SJSA1 (cell line): ENCODE measurements around the gene SLC4A1. TPM values are rescaled to one million over a fixed set of nuclear protein-coding genes. Genes with fewer than 3 reads are reported as not detected.
"Not testable (repeated sequence)": the region's sequence is repeated elsewhere in the genome, so short reads cannot be mapped to it uniquely, and the experiment has no call there.

Experiments
- DNase-seq, 2 experiments: peaks; one replicate each; pipeline ENCODE4 v3.0.0-alpha.2; 2015 to 2020; ENCODE audit warnings: low spot score in 2 of 2, low read depth in 1 of 2
- H3K27ac ChIP-seq: fragments of 250-450 bp; sonication (Bioruptor Pico); 2 replicates; pipeline ENCODE4 v1.5.1; 2020; ENCODE audit warnings: mild to moderate bottlenecking, moderate library complexity
- H3K27me3 ChIP-seq: fragments of 250-450 bp; sonication (Bioruptor Pico); replicated peaks from 2 replicates; pipeline ENCODE4 v1.5.1; 2020; ENCODE audit warnings: mild to moderate bottlenecking, moderate library complexity
- H3K36me3 ChIP-seq: fragments of 250-450 bp; sonication (Bioruptor Pico); 2 replicates; pipeline ENCODE4 v1.5.1; 2020; ENCODE audit warnings: mild to moderate bottlenecking
- H3K4me1 ChIP-seq: fragments of 250-450 bp; sonication (Bioruptor Pico); replicated peaks from 2 replicates; pipeline ENCODE4 v1.6.1; 2021; ENCODE audit warnings: mild to moderate bottlenecking
- H3K4me3 ChIP-seq: fragments of 250-450 bp; sonication (Bioruptor Pico); 2 replicates; pipeline ENCODE4 v1.5.1; 2020; ENCODE audit warnings: mild to moderate bottlenecking
- H3K9me3 ChIP-seq: fragments of 250-450 bp; sonication (Bioruptor Pico); replicated peaks from 2 replicates; pipeline ENCODE4 v1.5.1; 2020; ENCODE audit warnings: mild to moderate bottlenecking
- total RNA-seq: library from RNA; depleted of rRNA; stranded (reverse); fragments of >200 nt; shearing (Covaris generic); gene quantifications from 2 replicates; pipeline ENCODE4 v1.2.3, GENCODE V29; 2014

The SLC4A1 gene
- total RNA-seq, 1 experiment from 2014 or later = not detected

DNA sequence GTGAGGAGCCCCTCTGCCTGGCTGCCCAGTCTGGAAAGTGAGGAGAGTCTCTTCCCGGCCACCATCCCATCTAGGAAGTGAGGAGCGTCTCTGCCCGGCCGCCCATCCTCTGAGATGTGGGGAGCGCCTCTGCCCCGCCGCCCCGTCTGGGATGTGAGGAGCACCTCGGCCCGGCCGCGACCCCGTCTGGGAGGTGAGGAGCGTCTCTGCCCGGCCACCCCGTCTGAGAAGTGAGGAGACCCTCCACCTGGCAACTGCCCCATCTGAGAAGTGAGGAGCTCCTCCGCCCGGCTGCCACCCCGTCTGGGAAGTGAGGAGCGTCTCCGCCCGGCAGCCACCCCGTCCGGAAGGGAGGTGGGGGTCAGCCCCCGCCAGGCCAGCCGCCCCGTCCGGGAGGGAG lies 30.0 kb downstream of the SLC4A1 start:
- H3K36me3 ChIP-seq, H3K4me3 ChIP-seq, H3K4me1 ChIP-seq, H3K27ac ChIP-seq, DNase-seq, H3K9me3 ChIP-seq: not testable (repeated sequence)
- H3K27me3 ChIP-seq = peaks cover 23% of the 10 kb centered on the region

DNA sequence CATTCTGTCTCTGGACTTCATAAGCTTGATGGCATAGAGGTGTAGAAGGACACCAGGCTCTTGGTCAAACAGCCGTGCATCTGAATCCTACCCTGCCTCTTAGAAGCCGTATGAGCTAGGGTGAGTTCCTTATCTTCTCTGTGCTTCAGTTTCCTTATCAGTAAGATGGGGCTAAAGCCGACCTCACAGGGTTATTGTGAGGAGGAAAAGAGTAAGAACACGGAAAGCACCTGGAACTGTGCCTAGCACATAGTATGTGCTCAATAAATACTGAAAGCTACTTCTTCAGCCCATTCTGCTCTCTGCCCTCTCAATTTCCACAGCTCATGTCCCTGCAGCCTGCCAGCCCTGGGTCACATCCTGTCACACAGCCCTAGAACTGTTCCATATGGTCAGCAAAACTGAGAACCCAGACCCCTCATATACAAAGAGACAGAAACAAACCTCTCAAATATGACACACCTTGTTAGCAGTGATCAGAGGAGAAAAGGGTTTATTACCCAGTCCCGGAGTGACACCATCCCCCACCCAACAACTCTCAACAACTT lies 31.4 kb downstream of the SLC4A1 start:
- no peaks in the 10 kb centered on the region for H3K36me3 ChIP-seq
- no peaks in the 10 kb centered on the region for H3K4me1 ChIP-seq
- no peak for DNase-seq
- H3K9me3 ChIP-seq = no peaks in the 10 kb centered on the region
- no peak overlapping the region for H3K27ac ChIP-seq
- H3K4me3 ChIP-seq = no peak overlapping the region
- peaks cover 22% of the 10 kb centered on the region for H3K27me3 ChIP-seq

DNA sequence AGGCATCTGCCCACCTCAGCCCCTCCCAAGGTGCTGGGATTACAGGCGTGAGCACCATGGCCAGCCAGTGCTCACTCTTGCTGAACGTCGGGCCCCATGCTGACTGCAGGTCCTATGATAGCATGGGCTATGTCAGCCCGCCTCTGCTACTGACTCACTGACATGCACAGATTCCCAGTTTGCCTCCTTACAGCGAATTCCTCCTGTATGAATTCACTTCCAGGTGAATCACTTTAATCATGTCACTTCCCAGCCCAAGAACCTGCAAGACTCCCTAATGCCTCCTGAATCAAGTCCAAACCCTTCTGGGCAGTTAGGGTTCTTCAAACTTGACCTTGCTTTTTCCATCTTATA lies 32.4 kb downstream of the SLC4A1 start:
- DNase-seq = no peak

DNA sequence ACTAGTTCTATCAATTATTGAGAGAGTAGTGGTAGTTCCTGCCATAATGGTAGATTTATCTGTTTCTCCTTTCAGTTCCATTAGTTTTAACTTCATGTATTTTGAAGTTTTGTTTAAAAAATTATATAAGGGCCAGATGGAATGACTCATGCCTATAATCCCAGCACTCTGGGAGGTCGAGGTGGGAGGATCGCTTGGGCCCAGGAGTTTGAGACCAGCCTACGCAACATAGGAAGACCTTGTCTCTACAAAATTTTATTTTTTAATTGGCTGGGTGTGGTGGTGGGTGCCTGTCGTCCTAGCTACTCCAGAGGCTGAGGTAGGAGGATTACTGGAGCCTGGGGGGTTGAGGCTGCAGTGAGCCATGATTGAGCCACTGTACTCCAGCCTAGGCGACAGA lies 34.4 kb downstream of the SLC4A1 start:
- Histone ChIP-seq H3K9me3 (no peaks in the 10 kb centered on the region), H3K27ac (no peak overlapping the region), H3K4me1 (no peaks in the 10 kb centered on the region), H3K4me3 (no peak overlapping the region), H3K36me3 (no peaks in the 10 kb centered on the region), H3K27me3 (peaks cover 21% of the 10 kb centered on the region)
- no peak for DNase-seq

More for the DNA sequence above, 32.4 kb downstream of the SLC4A1 start:
- Histone ChIP-seq H3K4me1 (no peaks in the 10 kb centered on the region), H3K27ac (no peak overlapping the region), H3K36me3 (no peaks in the 10 kb centered on the region), H3K4me3 (no peak overlapping the region), H3K9me3 (no peaks in the 10 kb centered on the region), H3K27me3 (peaks cover 21% of the 10 kb centered on the region)

DNA sequence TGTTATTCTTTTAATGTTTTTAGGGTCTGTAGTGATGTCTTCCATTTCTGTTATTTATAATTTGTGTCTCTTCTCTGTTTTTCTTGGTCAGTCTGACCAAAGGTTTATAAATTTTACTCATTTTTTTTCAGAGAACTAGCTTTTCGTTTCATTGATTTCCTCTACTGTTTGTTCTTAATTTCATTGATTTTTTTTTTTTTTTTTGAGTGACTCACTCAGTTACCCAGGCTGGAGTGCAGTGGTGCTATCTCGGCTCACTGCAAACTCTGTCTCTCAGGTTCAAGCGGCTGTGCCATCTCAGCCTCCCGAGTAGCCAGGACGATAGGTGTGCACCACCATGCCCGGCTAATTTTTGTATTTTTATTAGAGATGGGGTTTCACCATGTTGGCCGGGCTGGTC lies 35.9 kb downstream of the SLC4A1 start:
- no peaks in the 10 kb centered on the region for H3K4me1 ChIP-seq
- peaks cover 21% of the 10 kb centered on the region for H3K27me3 ChIP-seq
- no peak overlapping the region for H3K4me3 ChIP-seq
- no peaks in the 10 kb centered on the region for H3K36me3 ChIP-seq
- no peaks in the 10 kb centered on the region for H3K9me3 ChIP-seq
- no peak overlapping the region for H3K27ac ChIP-seq
- DNase-seq = no peak

DNA sequence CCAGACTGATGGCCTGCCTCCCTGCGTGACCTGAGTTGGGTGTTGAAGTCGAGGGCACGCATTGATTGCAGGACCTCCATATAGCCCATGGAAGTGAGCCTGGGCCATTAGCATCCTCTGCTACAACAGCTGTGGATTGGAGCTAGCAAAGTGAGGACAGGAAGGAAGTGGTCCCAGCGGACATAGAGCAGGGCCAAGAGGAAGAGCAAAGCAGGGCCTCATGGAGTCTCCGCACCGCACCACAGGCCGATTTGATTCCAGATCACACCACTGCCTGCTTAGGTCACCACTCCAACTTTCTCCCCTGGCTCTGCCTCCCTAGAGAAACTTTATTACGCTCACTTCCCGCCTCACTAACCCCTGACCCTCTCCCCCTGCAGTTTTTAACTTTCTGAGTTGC lies 37.8 kb downstream of the SLC4A1 start:
- H3K9me3 ChIP-seq = no peaks in the 10 kb centered on the region
- DNase-seq = no peak
- peaks cover 13% of the 10 kb centered on the region for H3K27me3 ChIP-seq
- no peaks in the 10 kb centered on the region for H3K4me1 ChIP-seq
- no peak overlapping the region for H3K27ac ChIP-seq
- H3K36me3 ChIP-seq = no peaks in the 10 kb centered on the region
- no peak overlapping the region for H3K4me3 ChIP-seq

DNA sequence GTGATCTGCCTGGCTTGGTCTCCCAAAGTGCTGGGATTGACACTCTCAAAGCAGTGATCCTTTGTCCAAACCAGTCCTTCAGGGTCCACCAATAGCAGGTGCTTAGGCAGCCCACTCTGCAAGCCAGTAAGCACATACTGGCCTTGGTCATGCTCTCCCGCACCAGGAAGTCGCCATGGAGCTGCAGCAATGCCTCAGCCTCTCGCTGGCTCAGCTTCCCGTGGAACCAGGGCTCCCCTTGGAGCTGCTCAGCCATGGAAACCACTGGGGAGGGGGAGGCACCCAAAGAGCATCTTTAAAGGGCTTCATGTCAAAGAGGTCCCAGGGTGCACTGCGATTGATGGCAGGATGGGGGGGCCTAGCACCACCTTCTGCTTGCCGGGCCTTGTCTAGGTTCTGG lies 38.8 kb downstream of the SLC4A1 start:
- Histone ChIP-seq H3K27ac (no peak overlapping the region), H3K36me3 (no peaks in the 10 kb centered on the region), H3K4me1 (no peaks in the 10 kb centered on the region), H3K9me3 (no peaks in the 10 kb centered on the region), H3K4me3 (no peak overlapping the region), H3K27me3 (peaks cover 13% of the 10 kb centered on the region)
- DNase-seq = no peak

DNA sequence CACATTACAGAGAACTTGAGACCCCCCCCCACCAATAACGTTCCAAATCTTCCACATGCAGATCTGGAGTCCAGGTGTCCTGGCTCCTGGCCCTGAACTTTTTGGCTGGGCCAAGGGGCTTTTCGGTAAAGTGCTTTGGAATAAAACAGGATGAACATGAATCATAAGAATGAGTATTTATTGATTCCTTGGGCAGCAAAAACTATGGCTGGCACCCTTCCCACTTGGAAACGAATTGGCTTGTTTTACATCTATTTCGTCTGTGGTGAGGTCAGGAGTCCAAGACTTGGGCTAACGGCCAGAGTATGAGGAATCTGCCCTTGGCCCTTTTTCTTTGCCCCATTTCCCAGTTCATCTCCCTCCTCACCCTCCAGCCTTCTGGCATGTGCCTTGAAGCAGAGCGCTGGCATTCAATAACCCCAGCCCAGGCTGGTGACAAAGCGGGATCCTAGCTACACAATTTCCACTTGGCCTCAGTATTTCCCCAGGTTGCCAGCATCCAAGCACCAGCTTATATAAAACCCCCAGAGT lies 44.3 kb downstream of the SLC4A1 start:
- Histone ChIP-seq H3K27ac (no peak overlapping the region), H3K9me3 (peaks cover 5% of the 10 kb centered on the region), H3K36me3 (peaks cover 11% of the 10 kb centered on the region), H3K4me1 (peaks cover 15% of the 10 kb centered on the region), H3K4me3 (no peak overlapping the region), H3K27me3 (no peaks in the 10 kb centered on the region)
- no peak for DNase-seq

DNA sequence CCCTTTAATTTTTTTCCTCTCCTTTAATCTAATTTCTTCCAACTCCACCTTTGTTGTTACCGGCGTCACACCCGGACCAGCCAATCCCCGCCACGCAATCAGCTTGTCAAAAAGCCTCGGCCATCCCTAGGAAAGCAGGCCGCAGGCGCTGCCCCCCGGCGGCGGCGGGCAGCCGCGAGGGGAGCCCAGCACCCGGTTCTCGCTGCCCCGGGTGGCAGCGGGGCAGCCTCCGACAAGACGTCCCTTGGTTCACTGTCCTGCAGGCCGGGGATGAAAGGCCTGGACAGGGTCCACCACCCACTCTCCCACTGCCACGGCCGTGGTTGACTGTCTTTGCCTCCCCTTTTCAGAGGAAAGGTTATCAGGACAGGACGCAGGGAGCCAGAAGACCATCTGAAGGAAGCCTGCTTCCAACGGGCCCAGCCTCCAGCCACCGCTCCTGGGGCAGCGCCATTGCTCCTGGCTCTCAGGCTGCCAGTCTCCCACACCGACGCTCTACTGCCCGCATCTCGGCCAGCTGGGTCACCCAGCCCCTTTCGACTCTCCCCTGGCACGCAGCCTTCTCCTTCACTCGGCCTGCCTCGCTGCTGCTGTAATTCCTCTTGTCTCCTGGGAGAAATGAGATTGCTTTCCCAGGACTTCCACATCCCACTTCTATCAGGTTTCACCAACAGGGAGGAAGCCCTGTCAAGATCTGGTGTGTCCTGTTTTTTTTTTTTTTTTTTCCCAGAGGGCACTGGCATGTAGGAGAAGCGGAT lies 45.6 kb downstream of the SLC4A1 start:
- peaks cover 20% of the 10 kb centered on the region for H3K36me3 ChIP-seq
- H3K9me3 ChIP-seq = peaks cover 5% of the 10 kb centered on the region
- peak; percentile 85 for DNase-seq
- H3K27me3 ChIP-seq = no peaks in the 10 kb centered on the region
- H3K27ac ChIP-seq = peak overlapping the region; percentile 11; the same call in 1 of the 2 replicates
- H3K4me3 ChIP-seq = peak overlapping the region; percentile 100
- peaks cover 24% of the 10 kb centered on the region for H3K4me1 ChIP-seq

DNA sequence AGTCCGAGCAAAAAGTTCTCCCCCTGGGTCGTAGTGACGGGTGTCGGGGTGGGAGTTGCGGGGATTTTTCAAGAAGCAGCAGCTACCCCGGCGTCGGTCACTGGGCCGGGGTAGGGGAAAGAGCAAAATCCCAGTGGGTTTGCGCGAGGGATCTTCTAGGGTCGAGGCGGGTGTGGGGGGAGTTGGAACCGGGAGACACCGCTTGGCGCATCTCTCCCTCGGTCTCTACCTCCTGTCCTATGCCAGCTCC lies 46.1 kb downstream of the SLC4A1 start:
- H3K27me3 ChIP-seq = no peaks in the 10 kb centered on the region
- peak overlapping the region; percentile 100 for H3K4me3 ChIP-seq
- H3K36me3 ChIP-seq = peaks cover 25% of the 10 kb centered on the region
- peaks cover 5% of the 10 kb centered on the region for H3K9me3 ChIP-seq
- H3K27ac ChIP-seq = 0 out of 2 replicates have a peak overlapping the region, but pooled peaks have one; percentile 11
- DNase-seq = no peak
- peaks cover 24% of the 10 kb centered on the region for H3K4me1 ChIP-seq

DNA sequence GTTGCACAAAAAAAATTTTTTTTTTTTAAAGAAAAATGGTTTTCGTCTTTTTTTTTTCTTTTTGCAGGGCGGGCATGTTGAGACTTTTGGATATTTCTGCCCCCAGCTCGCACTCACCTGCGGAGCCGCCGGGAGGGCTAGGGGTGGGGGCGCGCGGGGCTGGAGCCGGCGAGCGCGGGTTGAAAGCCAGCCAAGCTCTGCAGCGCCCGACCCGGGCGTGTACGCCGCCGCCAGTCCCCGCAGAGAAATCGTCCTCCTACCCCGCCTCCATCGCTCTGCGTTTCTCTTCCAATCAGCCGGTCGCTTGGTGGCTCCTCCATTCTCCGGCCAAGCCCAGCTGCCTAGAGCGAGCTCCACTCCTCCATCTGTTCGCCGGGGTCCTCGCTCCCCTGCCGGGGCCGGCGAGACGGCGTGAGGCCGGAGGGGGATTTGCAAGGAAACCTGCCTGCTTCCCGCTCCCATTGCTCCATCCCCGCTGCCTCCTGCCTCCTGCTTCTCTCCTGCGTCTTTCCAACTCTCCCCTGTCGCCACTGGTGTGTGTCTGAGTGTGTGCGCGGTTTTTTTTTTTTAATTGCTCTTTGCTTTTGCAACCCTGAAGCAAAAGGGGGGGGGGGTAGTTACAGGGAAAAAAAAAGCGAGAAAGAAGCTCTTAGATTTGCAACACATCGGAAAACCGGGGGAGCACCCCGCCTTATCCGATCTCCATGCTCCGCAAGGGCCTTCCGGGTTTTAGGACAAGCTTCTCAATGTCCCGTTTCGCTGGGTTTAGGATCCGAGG lies 46.7 kb downstream of the SLC4A1 start:
- peak; percentile 78 to 82 for DNase-seq
- peaks cover 5% of the 10 kb centered on the region for H3K9me3 ChIP-seq
- peaks cover 30% of the 10 kb centered on the region for H3K36me3 ChIP-seq
- H3K27ac ChIP-seq = 0 out of 2 replicates have a peak overlapping the region, but pooled peaks have one; percentile 11
- no peaks in the 10 kb centered on the region for H3K27me3 ChIP-seq
- H3K4me3 ChIP-seq = peak overlapping the region; percentile 100
- peaks cover 24% of the 10 kb centered on the region for H3K4me1 ChIP-seq

DNA sequence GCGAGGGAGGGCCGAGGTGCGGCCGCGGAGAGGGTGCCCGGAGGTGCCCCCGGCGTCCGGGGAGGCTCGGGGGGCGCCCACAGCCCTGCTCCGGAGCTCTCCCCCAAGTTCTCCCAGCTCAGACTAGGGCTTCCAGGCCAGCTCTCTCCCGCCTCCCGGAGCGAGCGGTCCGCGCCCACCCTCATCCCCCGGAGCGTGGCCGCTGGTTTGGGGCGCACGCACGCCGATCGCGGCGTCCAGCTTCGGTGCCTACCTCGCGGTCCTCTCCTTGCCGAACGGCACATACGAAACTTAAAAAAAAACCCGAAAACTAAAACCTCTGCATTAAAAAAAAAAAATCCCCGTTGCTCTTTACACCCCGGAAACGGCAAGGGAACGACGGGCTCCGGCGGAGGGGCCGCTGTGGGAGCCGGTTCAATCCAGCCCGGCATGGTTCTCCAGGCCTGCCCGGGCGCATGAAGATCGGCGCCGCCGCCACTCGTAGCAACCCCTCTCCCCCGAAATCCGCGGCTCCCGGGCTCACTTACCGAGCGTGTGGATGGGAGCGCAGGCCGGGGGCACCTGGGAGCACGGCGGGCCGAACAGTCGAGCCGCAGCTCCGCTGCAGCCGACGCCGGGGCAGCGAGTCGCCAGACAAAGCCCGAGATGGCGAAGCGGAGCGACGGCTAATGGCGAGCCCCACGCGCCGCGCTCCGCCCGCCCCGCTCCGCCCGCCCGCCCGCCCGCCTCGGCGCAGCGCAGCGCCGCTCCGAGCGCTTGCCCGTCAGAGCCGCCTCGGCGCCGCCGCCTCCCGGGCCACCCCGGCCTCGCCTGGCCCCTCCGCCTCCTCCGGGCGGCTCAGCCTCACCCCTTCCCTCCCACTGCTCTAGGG lies 47.5 kb downstream of the SLC4A1 start:
- H3K27me3 ChIP-seq = no peaks in the 10 kb centered on the region
- DNase-seq = peak in 1 of 2 experiments; percentile 76
- peaks cover 24% of the 10 kb centered on the region for H3K4me1 ChIP-seq
- H3K27ac ChIP-seq = peak overlapping the region; percentile 67
- peaks cover 39% of the 10 kb centered on the region for H3K36me3 ChIP-seq
- H3K9me3 ChIP-seq = peaks cover 5% of the 10 kb centered on the region
- peak overlapping the region; percentile 100 for H3K4me3 ChIP-seq

DNA sequence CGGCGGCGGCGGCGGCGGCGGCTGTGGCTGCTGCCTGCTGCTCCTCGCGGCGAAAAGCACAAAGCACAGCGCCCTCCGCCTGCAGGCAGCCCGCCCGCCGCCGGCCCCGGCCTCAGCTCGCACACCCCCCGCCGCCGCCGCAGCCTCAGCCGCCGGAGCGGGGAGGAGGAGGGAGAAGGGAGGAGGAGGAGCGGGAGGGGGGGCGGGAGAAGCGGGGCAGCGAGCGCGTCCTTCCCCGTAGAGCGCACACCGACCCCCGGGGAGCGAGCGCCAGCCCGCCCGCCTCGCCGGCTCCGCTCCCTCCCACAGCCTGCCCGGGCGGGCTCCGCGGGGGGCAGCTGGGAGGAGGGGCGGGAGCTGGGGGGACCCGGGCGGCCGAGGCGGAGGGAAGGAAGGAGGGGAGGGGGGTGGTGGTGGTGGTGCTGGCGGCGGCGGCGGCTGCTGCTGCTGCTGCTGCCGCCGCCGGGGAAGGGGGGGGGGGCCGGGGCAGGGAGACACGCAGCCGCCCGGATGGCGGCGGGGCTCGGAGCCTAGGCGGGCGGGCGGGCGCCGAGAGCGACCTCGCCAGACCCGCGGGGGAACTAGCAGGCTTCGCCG lies 48.2 kb downstream of the SLC4A1 start, which contains the start of gene UBTF:
Gene UBTF, minus strand, starts transcription at position 60 of the 597 bp plus-strand sequence. CDS start 1,446 bp downstream, outside the sequence.
- Histone ChIP-seq H3K4me1 (peaks cover 24% of the 10 kb centered on the region), H3K27ac (peak within 1 kb of the TSS; percentile 95), H3K27me3 (no peaks in the 10 kb centered on the region), H3K4me3 (peak within 1 kb of the TSS; percentile 100), H3K36me3 (peaks cover 46% of the 10 kb centered on the region), H3K9me3 (peaks cover 5% of the 10 kb centered on the region)
- DNase-seq = peak in 1 of 2 experiments; percentile 91
